SK-N-MC (cell line): ENCODE measurements around the gene IFIT1B.

Source experiments
- EZH2 ChIP-seq: fragments of 200-600 bp; sonication (generic); IDR thresholded peaks from one replicate; pipeline ENCODE4 v1.6.1; 2017; ENCODE audit warnings: antibody characterized with exemption
- POLR2AphosphoS5 ChIP-seq: IDR thresholded peaks from 2 replicates; pipeline ENCODE4 v1.6.1; 2012; ENCODE audit warnings: mild to moderate bottlenecking, low read depth, low read length, borderline replicate concordance

DNA sequence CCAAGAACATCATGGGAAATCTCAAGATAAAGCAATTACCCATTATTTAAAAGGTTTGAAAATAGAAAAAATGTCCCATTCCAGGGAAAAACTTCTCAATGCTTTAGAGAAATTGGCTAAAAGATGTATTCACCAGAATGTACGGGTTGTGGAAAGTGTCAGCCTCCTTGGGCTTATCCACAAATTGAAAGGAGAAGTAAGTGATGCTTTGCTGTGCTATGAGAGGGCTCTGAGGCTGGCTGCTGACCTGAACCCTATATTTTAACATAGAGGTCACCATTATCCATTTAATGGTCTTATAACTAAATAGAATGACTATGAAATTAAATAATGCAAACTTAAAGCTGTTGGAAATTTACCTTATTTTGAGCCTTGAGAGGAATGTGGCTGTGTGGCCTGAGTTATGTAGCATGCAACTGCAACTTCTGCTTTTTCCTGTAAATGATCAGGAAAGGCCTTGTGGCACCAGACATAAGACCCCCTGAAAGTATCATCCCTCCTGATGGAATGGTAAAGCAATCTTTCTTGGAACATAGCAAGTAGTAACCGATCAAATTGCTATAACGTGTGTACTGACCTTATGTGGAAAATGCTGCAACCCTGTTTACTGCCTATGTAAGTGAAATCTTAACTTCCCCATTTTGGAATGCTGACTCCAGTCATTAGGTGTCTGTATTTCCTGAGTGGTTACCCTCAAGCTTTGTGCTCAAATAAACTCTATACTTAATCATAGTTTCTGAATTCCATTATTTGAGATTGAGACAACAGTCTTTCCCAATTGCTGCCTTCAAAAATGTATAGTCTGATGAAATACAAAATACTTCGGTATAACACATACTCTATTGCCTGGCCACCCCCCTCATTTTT lies 6.9 kb downstream of the IFIT1B start:
- TF ChIP-seq POLR2AphosphoS5 (no peak), EZH2 (no peak)
